Measurements from ENCODE around the gene ATP2B2. TPM values are rescaled to one million over a fixed set of nuclear protein-coding genes. Genes with fewer than 3 reads are reported as not detected.

The ATP2B2 gene
- total RNA-seq, 1 donor from 2014 or later, result 3.7 TPM

- Histone ChIP-seq H3K4me3 (ENCODE audit: low read length in 3 of 3) (no peak overlapping the region), H3K27ac (ENCODE audit: low read depth, low read length) (no peak overlapping the region), H3K27me3 (ENCODE audit: control insufficient read depth in 3 of 3, insufficient read depth in 3 of 3, low read length in 3 of 3) (no peaks in the 10 kb centered on the region), H3K4me1 (ENCODE audit: control insufficient read depth in 3 of 3, insufficient read depth in 3 of 3, low read length in 3 of 3) (no peaks in the 10 kb centered on the region), H3K9ac (ENCODE audit: low read depth in 1 of 3, low read length in 3 of 3) (peak overlapping the region in 1 of 3 donors; percentile 33), H3K36me3 (ENCODE audit: control insufficient read depth in 3 of 3, insufficient read depth in 3 of 3, low read length in 3 of 3) (peaks cover 41 to 55% (median 44%) of the 10 kb centered on the region in 3 donors), H3K9me3 (ENCODE audit: control insufficient read depth in 3 of 3, low read length in 3 of 3) (no peaks in the 10 kb centered on the region)
Measured at GRCh38 chr3:10283638-10284037, 221.7 kb downstream of the ATP2B2 start.

- Histone ChIP-seq H3K9ac (ENCODE audit: low read depth in 1 of 3, low read length in 3 of 3) (no peak overlapping the region), H3K36me3 (ENCODE audit: control insufficient read depth in 3 of 3, insufficient read depth in 3 of 3, low read length in 3 of 3) (peaks cover 44 to 51% (median 50%) of the 10 kb centered on the region in 3 donors), H3K4me3 (ENCODE audit: low read length in 3 of 3) (no peak overlapping the region), H3K9me3 (ENCODE audit: control insufficient read depth in 3 of 3, low read length in 3 of 3) (no peaks in the 10 kb centered on the region), H3K27me3 (ENCODE audit: control insufficient read depth in 3 of 3, insufficient read depth in 3 of 3, low read length in 3 of 3) (no peaks in the 10 kb centered on the region), H3K4me1 (ENCODE audit: control insufficient read depth in 3 of 3, insufficient read depth in 3 of 3, low read length in 3 of 3) (no peaks in the 10 kb centered on the region), H3K27ac (ENCODE audit: low read depth, low read length) (no peak overlapping the region)
Measured at GRCh38 chr3:10281951-10282350, 223.4 kb downstream of the ATP2B2 start.

DNA sequence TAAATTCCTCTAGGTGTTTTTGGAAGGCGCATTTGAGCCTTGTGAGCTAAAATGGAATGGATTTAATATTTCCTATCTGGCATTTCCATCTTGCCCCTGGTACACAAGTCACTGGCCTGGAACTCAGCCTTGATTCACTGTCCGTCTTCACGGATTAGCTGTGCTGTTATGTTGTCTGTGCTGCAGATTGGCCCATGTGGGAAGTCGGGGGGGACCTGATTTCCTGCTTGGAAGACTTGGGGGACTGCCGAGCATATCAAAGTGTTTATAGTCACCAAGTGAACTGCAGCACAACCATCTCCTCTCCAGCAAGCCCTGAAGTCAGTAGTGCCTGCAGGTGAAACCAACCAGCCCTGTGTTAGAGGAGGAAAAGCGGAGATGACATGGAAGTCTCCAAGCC, 224.8 kb downstream of the ATP2B2 start:
- H3K27me3 ChIP-seq (ENCODE audit: control insufficient read depth in 3 of 3, insufficient read depth in 3 of 3, low read length in 3 of 3), result no peaks in the 10 kb centered on the region
- H3K4me3 ChIP-seq (ENCODE audit: low read length in 3 of 3), result no peak overlapping the region
- peaks cover 40 to 54% (median 43%) of the 10 kb centered on the region in 3 donors for H3K36me3 ChIP-seq (ENCODE audit: control insufficient read depth in 3 of 3, insufficient read depth in 3 of 3, low read length in 3 of 3)
- H3K9ac ChIP-seq (ENCODE audit: low read depth in 1 of 3, low read length in 3 of 3), result no peak overlapping the region
- no peaks in the 10 kb centered on the region for H3K9me3 ChIP-seq (ENCODE audit: control insufficient read depth in 3 of 3, low read length in 3 of 3)
- no peaks in the 10 kb centered on the region for H3K4me1 ChIP-seq (ENCODE audit: control insufficient read depth in 3 of 3, insufficient read depth in 3 of 3, low read length in 3 of 3)
- no peak overlapping the region for H3K27ac ChIP-seq (ENCODE audit: low read depth, low read length)

GRCh38 chr3:10280177-10280529, 225.2 kb downstream of the ATP2B2 start:
- no peaks in the 10 kb centered on the region for H3K27me3 ChIP-seq (ENCODE audit: control insufficient read depth in 3 of 3, insufficient read depth in 3 of 3, low read length in 3 of 3)
- no peak overlapping the region for H3K4me3 ChIP-seq (ENCODE audit: low read length in 3 of 3)
- no peaks in the 10 kb centered on the region for H3K9me3 ChIP-seq (ENCODE audit: control insufficient read depth in 3 of 3, low read length in 3 of 3)
- no peak overlapping the region for H3K9ac ChIP-seq (ENCODE audit: low read depth in 1 of 3, low read length in 3 of 3)
- H3K4me1 ChIP-seq (ENCODE audit: control insufficient read depth in 3 of 3, insufficient read depth in 3 of 3, low read length in 3 of 3), result no peaks in the 10 kb centered on the region
- H3K36me3 ChIP-seq (ENCODE audit: control insufficient read depth in 3 of 3, insufficient read depth in 3 of 3, low read length in 3 of 3), result peaks cover 40 to 54% (median 42%) of the 10 kb centered on the region in 3 donors
- no peak overlapping the region for H3K27ac ChIP-seq (ENCODE audit: low read depth, low read length)

- no peak overlapping the region for H3K9ac ChIP-seq (ENCODE audit: low read depth in 1 of 3, low read length in 3 of 3)
- H3K27ac ChIP-seq (ENCODE audit: low read depth, low read length), result no peak overlapping the region
- H3K27me3 ChIP-seq (ENCODE audit: control insufficient read depth in 3 of 3, insufficient read depth in 3 of 3, low read length in 3 of 3), result no peaks in the 10 kb centered on the region
- H3K4me1 ChIP-seq (ENCODE audit: control insufficient read depth in 3 of 3, insufficient read depth in 3 of 3, low read length in 3 of 3), result peaks cover 0 to 3% (median 0%) of the 10 kb centered on the region in 3 donors
- H3K36me3 ChIP-seq (ENCODE audit: control insufficient read depth in 3 of 3, insufficient read depth in 3 of 3, low read length in 3 of 3), result peaks cover 40 to 54% (median 40%) of the 10 kb centered on the region in 3 donors
- H3K4me3 ChIP-seq (ENCODE audit: low read length in 3 of 3), result no peak overlapping the region
- H3K9me3 ChIP-seq (ENCODE audit: control insufficient read depth in 3 of 3, low read length in 3 of 3), result no peaks in the 10 kb centered on the region
Measured at GRCh38 chr3:10279384-10280176, 225.8 kb downstream of the ATP2B2 start.

- H3K27ac ChIP-seq (ENCODE audit: low read depth, low read length), result no peak overlapping the region
- peak overlapping the region in 1 of 3 donors; percentile 40 for H3K9ac ChIP-seq (ENCODE audit: low read depth in 1 of 3, low read length in 3 of 3)
- H3K27me3 ChIP-seq (ENCODE audit: control insufficient read depth in 3 of 3, insufficient read depth in 3 of 3, low read length in 3 of 3), result no peaks in the 10 kb centered on the region
Measured at GRCh38 chr3:10278501-10278900, 226.9 kb downstream of the ATP2B2 start.

GRCh38 chr3:10277115-10277625, 228.2 kb downstream of the ATP2B2 start:
- Histone ChIP-seq H3K4me1 (ENCODE audit: control insufficient read depth in 3 of 3, insufficient read depth in 3 of 3, low read length in 3 of 3) (peaks cover 15 to 19% (median 18%) of the 10 kb centered on the region in 3 donors), H3K27ac (ENCODE audit: low read depth, low read length) (no peak overlapping the region), H3K27me3 (ENCODE audit: control insufficient read depth in 3 of 3, insufficient read depth in 3 of 3, low read length in 3 of 3) (no peaks in the 10 kb centered on the region), H3K4me3 (ENCODE audit: low read length in 3 of 3) (no peak overlapping the region), H3K9ac (ENCODE audit: low read depth in 1 of 3, low read length in 3 of 3) (no peak overlapping the region), H3K36me3 (ENCODE audit: control insufficient read depth in 3 of 3, insufficient read depth in 3 of 3, low read length in 3 of 3) (peaks cover 30 to 45% (median 35%) of the 10 kb centered on the region in 3 donors), H3K9me3 (ENCODE audit: control insufficient read depth in 3 of 3, low read length in 3 of 3) (no peaks in the 10 kb centered on the region)

More at GRCh38 chr3:10278501-10278900, 226.9 kb downstream of the ATP2B2 start:
- no peak overlapping the region for H3K4me3 ChIP-seq (ENCODE audit: low read length in 3 of 3)
- H3K9me3 ChIP-seq (ENCODE audit: control insufficient read depth in 3 of 3, low read length in 3 of 3), result no peaks in the 10 kb centered on the region
- peaks cover 8 to 14% (median 10%) of the 10 kb centered on the region in 3 donors for H3K4me1 ChIP-seq (ENCODE audit: control insufficient read depth in 3 of 3, insufficient read depth in 3 of 3, low read length in 3 of 3)
- peaks cover 32 to 49% (median 39%) of the 10 kb centered on the region in 3 donors for H3K36me3 ChIP-seq (ENCODE audit: control insufficient read depth in 3 of 3, insufficient read depth in 3 of 3, low read length in 3 of 3)

- Histone ChIP-seq H3K9ac (ENCODE audit: low read depth in 1 of 3, low read length in 3 of 3) (no peak overlapping the region), H3K27me3 (ENCODE audit: control insufficient read depth in 3 of 3, insufficient read depth in 3 of 3, low read length in 3 of 3) (no peaks in the 10 kb centered on the region)
Measured at GRCh38 chr3:10274601-10275000, 230.8 kb downstream of the ATP2B2 start.

More at GRCh38 chr3:10274601-10275000, 230.8 kb downstream of the ATP2B2 start:
- Histone ChIP-seq H3K9me3 (ENCODE audit: control insufficient read depth in 3 of 3, low read length in 3 of 3) (no peaks in the 10 kb centered on the region), H3K36me3 (ENCODE audit: control insufficient read depth in 3 of 3, insufficient read depth in 3 of 3, low read length in 3 of 3) (peaks cover 26 to 44% (median 35%) of the 10 kb centered on the region in 3 donors), H3K27ac (ENCODE audit: low read depth, low read length) (no peak overlapping the region), H3K4me3 (ENCODE audit: low read length in 3 of 3) (no peak overlapping the region), H3K4me1 (ENCODE audit: control insufficient read depth in 3 of 3, insufficient read depth in 3 of 3, low read length in 3 of 3) (peaks cover 15 to 22% (median 19%) of the 10 kb centered on the region in 3 donors)
